ENCODE results near the gene CTNNBL1.

CTNNBL1 gene

GRCh38 chr20:37914672-37915433 lies 221.0 kb downstream of the CTNNBL1 start:
- no peak for DNase-seq (ENCODE audit: low read depth in 1 of 2, low spot score in 1 of 2)

GRCh38 chr20:37915434-37915787 lies 221.6 kb downstream of the CTNNBL1 start:
- DNase-seq (ENCODE audit: low read depth in 1 of 2, low spot score in 1 of 2): no peak

GRCh38 chr20:37915800-37916570 lies 222.2 kb downstream of the CTNNBL1 start:
- DNase-seq (ENCODE audit: low read depth in 1 of 2, low spot score in 1 of 2): no peak

- no peak for DNase-seq (ENCODE audit: low read depth in 1 of 2, low spot score in 1 of 2)
These were observed 223.6 kb downstream of the CTNNBL1 start for GRCh38 chr20:37917461-37917860.

DNA sequence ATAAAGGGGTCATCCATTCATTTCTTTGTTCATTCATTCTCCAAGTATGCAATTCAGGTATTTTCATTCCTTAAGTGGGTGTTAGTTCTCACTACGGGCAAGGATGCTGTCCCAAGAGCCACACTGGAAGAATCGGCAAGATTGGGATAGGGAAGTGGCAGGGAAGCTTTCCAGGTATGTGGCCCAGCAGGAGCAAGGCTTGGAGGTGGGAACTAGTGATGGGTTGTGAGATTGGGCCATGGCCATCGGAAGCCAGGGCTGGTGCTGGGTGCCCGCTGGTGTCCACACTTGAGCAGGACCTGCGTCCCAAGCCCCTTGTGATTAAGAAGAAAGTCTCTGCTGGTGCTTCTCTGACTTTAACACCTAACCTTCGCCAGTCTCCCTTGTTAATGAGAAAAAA lies 224.2 kb downstream of the CTNNBL1 start:
- DNase-seq (ENCODE audit: low read depth in 1 of 2, low spot score in 1 of 2): no peak

DNA sequence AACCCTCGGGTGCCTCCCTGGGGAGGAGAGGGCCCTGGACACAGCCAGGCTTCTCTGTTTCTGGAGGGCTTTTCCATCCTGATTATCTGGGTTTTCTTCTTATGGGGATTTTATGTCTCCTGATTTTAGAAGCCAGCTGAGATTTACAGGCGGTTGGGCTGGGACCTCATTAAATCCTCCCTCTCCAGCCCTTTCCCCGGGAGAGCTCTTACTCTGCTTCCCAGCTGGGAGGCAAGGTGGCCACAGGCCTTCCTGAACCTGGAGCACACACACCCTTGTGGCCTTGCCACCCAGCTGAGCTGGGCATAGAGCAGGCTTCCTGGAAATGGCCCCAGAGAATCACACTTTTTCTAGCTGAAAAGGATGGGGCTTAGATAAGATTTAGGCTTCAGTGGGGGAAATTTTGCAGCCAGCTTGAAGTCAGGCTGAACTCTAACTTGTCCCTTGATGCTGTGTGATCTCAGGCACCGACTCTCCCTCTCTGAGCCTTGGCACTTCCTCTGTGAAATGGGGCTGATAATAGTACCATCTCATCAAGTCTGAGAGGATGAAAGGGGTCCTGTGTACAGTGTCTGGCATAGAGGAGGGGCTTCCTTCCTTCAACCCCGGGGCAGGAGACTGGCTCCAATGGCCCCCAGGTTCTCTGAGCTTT lies 225.7 kb downstream of the CTNNBL1 start:
- no peak for DNase-seq (ENCODE audit: low read depth in 1 of 2, low spot score in 1 of 2)

DNA sequence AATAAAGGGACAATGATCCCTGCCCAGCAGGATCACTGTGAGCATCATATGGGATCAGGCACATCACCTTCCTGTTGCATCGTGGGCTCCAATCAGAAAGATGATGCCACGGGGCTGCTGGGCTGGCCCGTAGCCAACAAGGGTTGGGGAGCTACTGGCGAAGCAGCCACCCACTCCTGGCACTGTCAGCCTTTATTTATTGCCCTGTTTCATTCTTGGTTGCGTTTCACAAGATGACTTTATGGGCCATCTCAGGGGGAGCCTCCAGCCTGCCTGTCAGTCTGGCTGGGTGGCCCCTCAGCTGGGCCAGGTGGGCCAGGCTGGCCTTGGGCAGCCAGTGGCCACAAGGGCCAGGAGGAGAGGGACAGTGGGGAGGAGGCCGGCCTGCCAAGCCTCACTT lies 226.4 kb downstream of the CTNNBL1 start:
- DNase-seq (ENCODE audit: low read depth in 1 of 2, low spot score in 1 of 2): no peak

GRCh38 chr20:37920679-37921322 lies 227.0 kb downstream of the CTNNBL1 start:
- no peak for DNase-seq (ENCODE audit: low read depth in 1 of 2, low spot score in 1 of 2)

DNA sequence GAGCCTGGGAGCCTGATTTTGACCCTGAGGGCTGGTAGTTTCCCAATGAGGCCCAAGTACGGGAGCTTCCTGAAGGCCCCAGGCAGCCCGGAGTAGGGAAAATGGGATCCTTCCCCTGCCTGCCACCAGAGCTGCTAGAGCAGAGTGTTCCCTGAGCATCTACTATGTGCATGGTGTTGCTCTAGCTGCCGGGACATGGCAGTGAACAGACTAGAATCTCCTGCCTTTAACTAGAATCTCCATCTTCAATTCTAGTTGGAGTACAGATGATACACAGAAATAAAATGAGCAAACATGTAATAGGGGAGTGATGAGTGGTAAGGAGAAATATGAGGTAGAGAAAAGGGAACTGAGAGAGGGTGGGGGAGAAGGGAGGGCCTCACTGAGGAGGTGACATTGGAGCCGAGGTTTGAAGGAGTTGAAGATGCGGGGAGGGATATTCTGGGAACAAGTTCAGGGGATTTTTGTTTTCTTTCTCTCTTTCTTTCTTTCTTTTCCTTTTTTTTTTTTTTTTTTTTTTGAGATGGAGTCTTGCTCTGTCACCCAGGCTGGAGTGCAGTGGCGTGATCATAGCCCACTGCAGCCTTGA lies 227.6 kb downstream of the CTNNBL1 start:
- no peak for DNase-seq (ENCODE audit: low read depth in 1 of 2, low spot score in 1 of 2)

Measured in activated CD4-positive, alpha-beta T cell treated with anti-CD3 and anti-CD28 coated beads, Interleukin-2, amount 50 U/mL, for 24 hours (primary cell).